H1 (cell line): Measurements from ENCODE around the gene SPEM3. TPM values are rescaled to one million over a fixed set of nuclear protein-coding genes. Genes with fewer than 3 reads are reported as not detected.

Experiments used
- CTCF ChIA-PET: fragments of 300-600 bp; sonication (Branson Sonifier 250); formaldehyde crosslinking; loops from one replicate; lab custom pipeline; 2021; ENCODE audit not compliant: partially characterized antibody; lab: Charles Lee
- POLR2A ChIA-PET: fragments of 300-600 bp; sonication (Branson Sonifier 250); formaldehyde crosslinking; loops from one replicate; lab custom pipeline; 2021; ENCODE audit warnings: inconsistent platforms; ENCODE audit not compliant: partially characterized antibody; lab: Charles Lee
- DNase-seq, 2 experiments: peaks; one replicate each; pipeline versions ENCODE4 v3.0.0 to v3.0.0-alpha.2; 2010 to 2022; ENCODE audit warnings: low spot score in 2 of 2, low read depth in 1 of 2, mixed read lengths in 1 of 2
- FAIRE-seq: peaks from 2 replicates; lab custom pipeline; 2011; peaks lifted over from hg19 to GRCh38; lab: Jason Lieb, UNC
- H2AFZ ChIP-seq: 2 replicates; pipeline ENCODE4 v1.8.1; 2012; ENCODE audit warnings: low read length, inconsistent platforms
- H2AK5ac ChIP-seq: 2 replicates; pipeline ENCODE4 v1.6.1; 2013; ENCODE audit warnings: low read depth, low read length
- H2BK120ac ChIP-seq: replicated peaks from 2 replicates; pipeline ENCODE3; 2013; ENCODE audit warnings: low read depth, low read length, inconsistent platforms
- H2BK12ac ChIP-seq: 2 replicates; pipeline ENCODE4 v1.6.1; 2013; ENCODE audit warnings: low read depth, low read length
- H2BK15ac ChIP-seq: 2 replicates; pipeline ENCODE4 v1.6.1; 2013; ENCODE audit warnings: low read length
- H2BK20ac ChIP-seq: 2 replicates; pipeline ENCODE4 v1.6.1; 2013; ENCODE audit warnings: low read length
- H2BK5ac ChIP-seq: 2 replicates; pipeline ENCODE4 v1.6.1; 2013; ENCODE audit warnings: low read depth, low read length
- H3K14ac ChIP-seq: 2 replicates; pipeline ENCODE4 v1.6.1; 2013; ENCODE audit warnings: inconsistent platforms; ENCODE audit not compliant: insufficient read length
- H3K18ac ChIP-seq: 2 replicates; pipeline ENCODE4 v1.6.1; 2013; ENCODE audit warnings: low read length; ENCODE audit errors: extremely low read depth
- H3K23ac ChIP-seq: 2 replicates; pipeline ENCODE4 v1.6.1; 2013; ENCODE audit warnings: inconsistent platforms; ENCODE audit not compliant: insufficient read length
- H3K23me2 ChIP-seq: 2 replicates; pipeline ENCODE4 v1.6.1; 2013; ENCODE audit warnings: low read depth, low read length
- H3K27ac ChIP-seq: 2 replicates; pipeline ENCODE4 v1.6.1; 2011; ENCODE audit warnings: low read depth, low read length, inconsistent platforms
- H3K27me3 ChIP-seq, 4 experiments: replicated peaks in 1 of 4; 1 replicate in 1 of 4; 2 replicates in 3 of 4; pipeline versions ENCODE4 v1.6.1 to v1.8.1; 2011 to 2013; ENCODE audit warnings: low read length in 3 of 4, mild to moderate bottlenecking in 3 of 4, inconsistent platforms in 2 of 4, mixed read lengths in 2 of 4, moderate library complexity in 1 of 4; ENCODE audit not compliant: control insufficient read depth in 3 of 4, insufficient read depth in 3 of 4; ENCODE audit errors: extremely low read depth in 1 of 4
- H3K36me3 ChIP-seq, 4 experiments: 2 replicates each; pipeline versions ENCODE4 v1.6.1 to v1.8.1; 2011 to 2013; ENCODE audit warnings: mild to moderate bottlenecking in 4 of 4, low read length in 3 of 4, moderate library complexity in 2 of 4, control low read depth in 1 of 4, inconsistent platforms in 1 of 4; ENCODE audit not compliant: insufficient read depth in 4 of 4, control insufficient read depth in 2 of 4
- H3K4ac ChIP-seq: replicated peaks from 2 replicates; pipeline ENCODE3; 2013; ENCODE audit warnings: low read length, low read depth, mixed read lengths, inconsistent platforms; ENCODE audit not compliant: insufficient read length
- H3K4me1 ChIP-seq, 4 experiments: replicated peaks in 1 of 4; 1 replicate in 1 of 4; 2 replicates in 3 of 4; pipeline versions ENCODE4 v1.6.1 to v1.8.1; 2011 to 2013; ENCODE audit warnings: low read length in 3 of 4, inconsistent platforms in 2 of 4, mixed read lengths in 1 of 4; ENCODE audit not compliant: insufficient read depth in 4 of 4, control insufficient read depth in 3 of 4
- H3K4me2 ChIP-seq, 2 experiments: 2 replicates each; pipeline versions ENCODE4 v1.6.1 to v1.8.1; 2011 to 2013; ENCODE audit warnings: low read depth in 2 of 2, low read length in 2 of 2, control low read depth in 1 of 2, inconsistent platforms in 1 of 2, mild to moderate bottlenecking in 1 of 2; ENCODE audit not compliant: insufficient read depth in 1 of 2
- H3K4me3 ChIP-seq, 4 experiments: fragments of 200-600, 300-600 bp in 1 of 4; sonication (generic), shearing (Covaris generic), sonication (Bioruptor Twin) in 1 of 4; 2 replicates each; pipeline versions ENCODE4 v1.5.1 to v1.8.1; 2011 to 2016; ENCODE audit warnings: low read length in 4 of 4, low read depth in 3 of 4, control low read depth in 2 of 4, inconsistent platforms in 2 of 4, mild to moderate bottlenecking in 2 of 4, mixed read lengths in 1 of 4, moderate library complexity in 1 of 4; ENCODE audit not compliant: insufficient read depth in 2 of 4; ENCODE audit errors: extremely low read depth in 1 of 4
- H3K56ac ChIP-seq: replicated peaks from 2 replicates; pipeline ENCODE3; 2013; ENCODE audit warnings: low read depth, mild to moderate bottlenecking, mixed read lengths, low read length, inconsistent platforms; ENCODE audit not compliant: insufficient read length
- H3K79me1 ChIP-seq: 2 replicates; pipeline ENCODE4 v1.6.1; 2013; ENCODE audit warnings: low read depth, low read length, control low read depth
- H3K79me2 ChIP-seq, 2 experiments: 2 replicates each; pipeline versions ENCODE4 v1.6.1 to v1.8.1; 2012 to 2013; ENCODE audit warnings: low read length in 2 of 2, mild to moderate bottlenecking in 2 of 2, inconsistent platforms in 1 of 2; ENCODE audit not compliant: insufficient read depth in 2 of 2, control insufficient read depth in 1 of 2
- H3K9ac ChIP-seq, 4 experiments: replicated peaks in 1 of 4; 1 replicate in 1 of 4; 2 replicates in 3 of 4; pipeline versions ENCODE4 v1.6.1 to v1.8.1; 2011 to 2013; ENCODE audit warnings: low read depth in 3 of 4, low read length in 3 of 4, control low read depth in 2 of 4, mild to moderate bottlenecking in 2 of 4, moderate library complexity in 2 of 4, inconsistent platforms in 1 of 4; ENCODE audit errors: extremely low read depth in 1 of 4
- H3K9me3 ChIP-seq, 2 experiments: 2 replicates each; pipeline versions ENCODE4 v1.6.1 to v1.8.1; 2012 to 2013; ENCODE audit warnings: mild to moderate bottlenecking in 2 of 2, moderate library complexity in 2 of 2, control low read depth in 1 of 2, inconsistent platforms in 1 of 2, low read depth in 1 of 2, low read length in 1 of 2, mixed read lengths in 1 of 2; ENCODE audit not compliant: insufficient read depth in 2 of 2
- H4K20me1 ChIP-seq, 2 experiments: replicated peaks in 1 of 2; 2 replicates each; pipeline versions ENCODE3 to v1.8.1; 2011 to 2013; ENCODE audit warnings: inconsistent platforms in 2 of 2, low read length in 2 of 2, mild to moderate bottlenecking in 1 of 2; ENCODE audit not compliant: insufficient read depth in 2 of 2, control insufficient read depth in 1 of 2
- H4K5ac ChIP-seq: 2 replicates; pipeline ENCODE4 v1.6.1; 2013; ENCODE audit warnings: low read length, low read depth, mixed read lengths, inconsistent platforms; ENCODE audit not compliant: insufficient read length
- H4K8ac ChIP-seq: 2 replicates; pipeline ENCODE4 v1.8.0; 2013; ENCODE audit warnings: mild to moderate bottlenecking, moderate library complexity, low read length, inconsistent platforms; ENCODE audit not compliant: insufficient read depth; ENCODE audit errors: extremely low read depth
- H4K91ac ChIP-seq: replicated peaks from 2 replicates; pipeline ENCODE3; 2013; ENCODE audit warnings: low read length, mixed read lengths, inconsistent platforms; ENCODE audit not compliant: insufficient read length
- JUN ChIP-seq: IDR thresholded peaks from 2 replicates; pipeline ENCODE4 v1.6.1; 2011; ENCODE audit warnings: low read depth, mild to moderate bottlenecking, improper control_type of control experiment, low read length
- RFX5 ChIP-seq: IDR thresholded peaks from 2 replicates; pipeline ENCODE4 v1.6.1; 2011; ENCODE audit warnings: low read depth, low read length, improper control_type of control experiment, borderline replicate concordance
- RNF2 ChIP-seq: fragments of 200-900, 300-1000 bp; sonication (generic); IDR thresholded peaks from 2 replicates; pipeline ENCODE4 v1.7.1; 2016; ENCODE audit warnings: borderline replicate concordance, low read depth, mild to moderate bottlenecking, antibody characterized with exemption, low read length; ENCODE audit not compliant: poor library complexity, severe bottlenecking; ENCODE audit errors: missing control alignments
- SIN3A ChIP-seq, 2 experiments: IDR thresholded peaks in 1 of 2; conservative IDR thresholded peaks in 1 of 2; 2 replicates each; pipeline ENCODE4 v1.6.1; 2011 to 2012; ENCODE audit warnings: low read length in 2 of 2, improper control_type of control experiment in 1 of 2, low read depth in 1 of 2, mild to moderate bottlenecking in 1 of 2
- SRF ChIP-seq: IDR thresholded peaks from 2 replicates; pipeline ENCODE4 v1.6.1; 2011; ENCODE audit warnings: mild to moderate bottlenecking, low read depth, low read length, moderate library complexity
- WGBS, 2 experiments: shearing (Covaris generic) in 1 of 2; methylation state at CpG; one replicate each; pipeline versions ENCODE4 v1.1.6 to v1.1.7; 2013 to 2015; ENCODE audit warnings: low lambda C conversion rate in 2 of 2, mixed read lengths in 2 of 2, inconsistent platforms in 1 of 2, low coverage in 1 of 2, missing lambda C conversion rate in 1 of 2; ENCODE audit not compliant: insufficient replicate concordance in 2 of 2, insufficient coverage in 1 of 2, insufficient read length in 1 of 2; ENCODE audit errors: extremely low coverage in 1 of 2, missing lambda C conversion rate in 1 of 2; 5-methylcytosine and 5-hydroxymethylcytosine counted together
- polyA plus RNA-seq, 7 experiments: library from polyadenylated mRNA; depleted of rRNA in 3 of 7; stranded (reverse) in 5 of 7; unstranded in 2 of 7; fragments of >200 nt in 5 of 7; fragments of 200-250 nt in 2 of 7; gene quantifications; 1 replicate in 5 of 7; 2 replicates in 1 of 7; 4 replicates in 1 of 7; pipeline versions ENCODE4 v1.2.1 to v1.2.3, GENCODE V29; 2011 to 2013; ENCODE audit warnings: missing spikeins in 2 of 7, mixed read lengths in 2 of 7
- total RNA-seq: library from RNA; stranded (reverse); fragmentation: NEBNext Ultra II Directional; extraction: Animal tissue kit (Norgen Biotek cat#: 25700); gene quantifications from 2 replicates; pipeline ENCODE4 v1.2.1, GENCODE V29; 2021

Gene SPEM3
- total and polyA plus RNA-seq, 2 of the 8 experiments (the other 6 are each of a cell fraction or from before 2014, with no cell fraction given): 0.02 TPM; not detected in 1

GRCh38 chr17:7426203-7426863 is 2.3 kb upstream of the SPEM3 start:
- Histone ChIP-seq H2BK20ac (no peak overlapping the region), H3K18ac (no peak overlapping the region), H4K8ac (no peak overlapping the region; the same call in 1 of the 2 replicates), H3K79me1 (no peaks in the 10 kb centered on the region), H4K5ac (no peak overlapping the region), H3K14ac (no peak overlapping the region), H2AFZ (no peak overlapping the region), H3K4me1 (no peaks in the 10 kb centered on the region; a peak in 1 of 7 replicates), H3K79me2 (no peaks in the 10 kb centered on the region), H2BK12ac (no peak overlapping the region), H3K27ac (no peak overlapping the region), H3K23me2 (no peaks in the 10 kb centered on the region), H3K4me2 (no peak overlapping the region), H4K20me1 (peaks cover 0 to 3% of the 10 kb centered on the region in 2 experiments), H2BK15ac (no peak overlapping the region), H2BK120ac (no peak overlapping the region), H3K9me3 (no peaks in the 10 kb centered on the region), H3K36me3 (no peaks in the 10 kb centered on the region), H3K56ac (no peak overlapping the region), H4K91ac (no peak overlapping the region), H3K23ac (no peak overlapping the region), H3K27me3 (no peaks in the 10 kb centered on the region; a peak in 1 of 7 replicates), H3K4ac (no peak overlapping the region), H3K4me3 (no peak overlapping the region), H2BK5ac (no peak overlapping the region), H2AK5ac (no peak overlapping the region), H3K9ac (no peak overlapping the region)
- FAIRE-seq: no peak
- WGBS, 2 experiments: 96% methylated on average over 30 of the region's 33 CpGs; no CpG with 5 or more reads in 1 of the 2 experiments
- POLR2A ChIA-PET: interaction anchor here (0.9 to 2.0 kb wide), 4 partner anchors 9 to 59 kb away, joined by 3 to 6 read pairs (median 5); no protein-coding TSS in a partner anchor
- CTCF ChIA-PET: interaction anchor here (0.6 to 3.3 kb wide), 3 partner anchors 10 to 87 kb away, joined by 3 to 17 read pairs (median 8); partner anchors contain the start of gene TMEM102
- no peak for TF ChIP-seq JUN
- TF ChIP-seq SRF: no peak
- no peak for TF ChIP-seq RNF2
- no peak for TF ChIP-seq SIN3A (conservative IDR thresholded peaks at IDR 0.05 in 1 of 2, IDR thresholded peaks at IDR 0.05 in 1 of 2; ENCODE audit: low read depth in 1 of 2, low read length in 2 of 2)
- no peak for TF ChIP-seq RFX5
- DNase-seq: no peak
